NCI-H2171 treated with DMSO at 0.1 percent for 48 hours (cell line): ENCODE results near the gene TRAPPC12.

ENCODE experiments used
- DNase-seq: peaks from one replicate; lab custom pipeline; 2025; lab: John Stamatoyannopoulos, UW

The TRAPPC12 gene

GRCh38 chr2:3456125-3456524 is 76.6 kb downstream of the TRAPPC12 start:
- DNase-seq: no peak

GRCh38 chr2:3457524-3458395 is 78.3 kb downstream of the TRAPPC12 start:
- no peak for DNase-seq

DNA sequence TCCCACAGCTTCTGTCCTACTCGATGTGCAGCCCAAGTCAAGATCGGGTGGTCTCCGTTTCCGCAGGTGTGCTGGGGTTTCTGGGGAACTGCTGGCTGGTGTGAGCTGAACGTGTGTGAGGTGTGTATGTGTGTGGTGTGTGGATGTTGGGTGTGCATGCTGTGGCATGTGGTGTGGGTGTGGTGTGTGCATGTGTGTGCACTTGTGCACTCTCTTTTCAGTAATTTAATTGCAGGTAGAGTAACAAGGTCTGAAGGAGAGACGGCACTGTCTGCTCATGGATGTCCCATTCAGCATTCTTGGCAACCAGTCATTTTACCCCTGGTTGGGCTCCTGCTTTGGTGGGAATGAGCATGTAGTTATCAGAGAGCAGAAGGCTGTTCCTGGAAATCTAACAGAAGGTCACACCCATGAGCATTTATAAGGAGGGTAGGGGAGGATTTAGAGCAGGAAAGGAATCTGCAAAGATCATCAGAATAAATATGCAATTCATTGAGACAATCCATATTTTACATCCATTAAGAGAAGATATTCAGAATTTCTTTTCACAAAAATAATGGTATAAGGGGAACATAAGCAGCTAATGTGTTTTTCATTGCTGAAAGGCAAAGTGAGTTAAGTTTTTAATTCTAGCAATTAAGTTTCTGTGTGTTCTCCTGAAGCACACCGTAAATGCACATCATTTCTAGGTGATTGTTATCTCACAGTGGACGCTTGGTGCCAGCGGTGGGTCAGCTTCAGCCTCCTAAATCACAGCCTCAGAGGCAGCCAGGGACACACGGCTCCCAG is 79.1 kb downstream of the TRAPPC12 start:
- DNase-seq: no peak

DNA sequence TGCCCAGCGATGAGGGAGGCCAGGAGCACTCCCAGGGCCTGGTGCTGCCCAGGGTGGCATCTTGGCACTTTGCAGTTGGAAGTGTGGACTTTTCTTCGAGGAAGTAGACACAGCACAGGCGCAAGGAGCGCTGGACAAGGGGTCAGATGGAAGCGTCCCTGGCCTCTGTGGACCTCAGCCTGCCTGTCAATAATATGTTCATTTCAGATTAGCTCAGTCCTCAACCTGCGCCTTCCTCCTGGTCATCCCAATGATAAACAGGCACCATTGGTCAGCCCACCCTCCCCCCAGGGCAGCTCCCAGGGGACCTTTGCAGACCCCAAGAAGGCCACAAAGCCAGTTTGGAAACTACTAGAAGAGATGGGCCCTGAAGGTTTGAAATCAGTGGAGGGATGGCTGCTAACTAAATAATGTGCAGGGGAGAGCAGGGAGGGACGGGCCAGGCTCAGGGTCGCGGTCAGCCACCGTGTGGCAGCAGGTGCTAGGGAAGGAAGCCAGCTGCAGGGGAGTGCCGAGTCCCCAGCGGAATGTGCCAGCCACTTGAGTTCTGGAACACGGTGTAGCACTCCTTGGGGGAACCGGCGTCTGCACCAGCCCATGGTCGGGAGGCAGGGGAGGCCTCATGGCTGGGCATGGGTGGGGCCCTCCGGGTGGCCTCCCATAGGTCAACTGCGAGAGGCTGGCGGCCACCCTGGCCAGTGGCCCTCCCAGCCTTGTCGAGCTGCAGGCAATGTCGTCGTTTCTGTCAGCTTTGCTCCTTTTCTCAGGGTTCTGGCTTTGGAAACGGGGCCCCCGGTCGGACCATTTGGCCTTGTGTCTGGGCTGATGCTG is 79.9 kb downstream of the TRAPPC12 start:
- no peak for DNase-seq

DNA sequence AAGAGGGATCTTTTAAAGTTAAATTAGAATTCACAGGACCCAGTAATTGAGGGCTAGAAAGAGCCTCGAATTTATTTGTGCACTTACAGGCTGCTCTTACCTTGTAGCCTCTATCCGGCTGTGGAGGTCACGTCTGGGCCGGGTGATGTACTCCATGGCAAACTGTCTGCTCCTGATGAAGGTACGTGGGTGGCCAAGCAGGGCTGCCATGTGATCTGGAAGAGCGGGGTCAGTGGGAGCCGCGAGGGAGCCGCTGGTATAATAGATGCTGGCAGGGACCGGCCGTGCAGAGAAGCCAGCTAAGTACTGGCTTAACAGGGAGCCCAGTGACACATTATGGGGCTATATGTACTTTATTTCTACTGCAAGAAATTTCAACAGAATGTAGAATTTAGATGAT is 80.7 kb downstream of the TRAPPC12 start:
- no peak for DNase-seq

- no peak for DNase-seq
These were observed 81.6 kb downstream of the TRAPPC12 start for GRCh38 chr2:3460831-3461800.

DNA sequence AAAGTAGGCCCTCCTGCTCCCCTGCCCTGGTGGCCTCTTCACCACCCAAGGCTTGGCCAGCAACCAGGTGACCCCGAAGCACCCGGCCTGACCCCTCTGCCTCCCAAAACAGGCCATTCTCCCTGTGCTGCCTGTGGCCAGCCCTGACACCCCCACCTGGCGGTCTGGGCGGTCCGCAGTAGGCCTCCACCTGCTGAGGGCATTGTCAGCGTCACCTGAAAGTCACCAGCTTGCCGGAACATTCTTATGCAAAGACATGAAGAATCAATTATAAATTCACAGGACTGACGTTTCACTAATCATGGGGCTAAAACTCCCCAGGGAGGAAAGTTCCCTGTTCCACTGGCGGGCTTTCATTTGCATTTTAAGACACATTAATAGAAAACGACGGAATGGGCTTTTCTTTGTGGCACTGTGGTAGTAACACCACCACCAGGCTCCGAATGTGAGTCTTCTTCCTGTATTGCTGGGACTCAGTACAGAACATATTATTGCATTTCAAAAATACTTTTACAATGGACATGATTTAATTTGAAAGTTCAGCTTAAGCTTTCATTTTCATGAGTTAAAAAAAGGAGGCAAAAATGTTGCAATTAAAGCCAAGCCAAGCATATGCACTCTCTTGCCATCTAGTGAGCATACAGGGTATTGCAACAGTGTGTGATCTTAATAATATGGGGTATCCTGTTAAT is 82.5 kb downstream of the TRAPPC12 start:
- peak; percentile 80 for DNase-seq

GRCh38 chr2:3462493-3463104 is 83.1 kb downstream of the TRAPPC12 start:
- DNase-seq: no peak

DNA sequence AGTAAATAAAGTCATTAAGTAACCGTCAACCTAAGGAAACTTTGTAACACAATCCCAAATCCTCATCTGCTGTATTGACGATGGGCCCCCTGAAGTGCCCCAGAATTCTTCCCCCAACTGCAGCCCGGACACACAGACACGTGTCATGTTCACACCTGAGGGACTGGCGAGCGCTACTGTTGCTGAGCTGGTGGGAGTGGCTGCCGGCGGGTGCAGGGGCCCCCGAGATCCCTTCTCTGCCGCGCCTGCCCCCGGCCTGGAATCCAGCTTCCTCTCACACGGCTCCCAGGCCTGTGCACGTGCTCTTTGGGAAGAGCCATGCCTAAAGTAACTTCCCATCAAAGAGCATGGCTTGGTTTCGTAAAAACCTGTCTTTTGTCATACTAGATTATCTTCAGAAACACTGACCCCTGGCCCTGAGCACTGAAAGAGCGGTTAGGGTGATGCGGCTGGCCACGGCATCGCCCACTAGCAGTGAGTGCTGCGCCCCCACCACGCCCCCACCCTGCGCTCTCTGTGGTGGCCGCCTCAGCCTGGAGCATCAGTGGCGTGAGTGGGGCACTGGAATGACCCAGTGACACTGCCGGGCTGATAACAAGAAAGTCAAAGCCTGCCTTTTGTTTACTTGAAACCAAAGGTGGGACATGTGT is 83.8 kb downstream of the TRAPPC12 start:
- DNase-seq: no peak

DNA sequence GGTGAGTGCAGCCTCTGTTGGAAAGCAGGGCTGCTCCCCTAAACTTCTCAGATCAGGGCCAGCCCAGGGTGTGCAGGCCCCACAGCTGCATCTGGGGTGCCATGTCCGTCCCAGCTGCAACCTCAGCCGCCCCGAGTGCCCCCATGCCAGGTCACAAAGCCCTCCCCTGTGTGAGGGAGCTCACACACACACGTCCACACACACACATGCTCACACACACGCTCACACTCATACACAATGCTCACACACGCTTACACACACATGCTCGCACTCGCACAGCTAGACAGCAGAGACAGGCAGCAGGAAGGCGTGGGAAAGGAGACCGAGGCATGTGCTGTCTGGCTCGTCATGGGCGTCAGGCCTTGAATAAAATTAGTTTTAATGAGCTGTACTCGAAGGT is 84.5 kb downstream of the TRAPPC12 start:
- DNase-seq: no peak

DNA sequence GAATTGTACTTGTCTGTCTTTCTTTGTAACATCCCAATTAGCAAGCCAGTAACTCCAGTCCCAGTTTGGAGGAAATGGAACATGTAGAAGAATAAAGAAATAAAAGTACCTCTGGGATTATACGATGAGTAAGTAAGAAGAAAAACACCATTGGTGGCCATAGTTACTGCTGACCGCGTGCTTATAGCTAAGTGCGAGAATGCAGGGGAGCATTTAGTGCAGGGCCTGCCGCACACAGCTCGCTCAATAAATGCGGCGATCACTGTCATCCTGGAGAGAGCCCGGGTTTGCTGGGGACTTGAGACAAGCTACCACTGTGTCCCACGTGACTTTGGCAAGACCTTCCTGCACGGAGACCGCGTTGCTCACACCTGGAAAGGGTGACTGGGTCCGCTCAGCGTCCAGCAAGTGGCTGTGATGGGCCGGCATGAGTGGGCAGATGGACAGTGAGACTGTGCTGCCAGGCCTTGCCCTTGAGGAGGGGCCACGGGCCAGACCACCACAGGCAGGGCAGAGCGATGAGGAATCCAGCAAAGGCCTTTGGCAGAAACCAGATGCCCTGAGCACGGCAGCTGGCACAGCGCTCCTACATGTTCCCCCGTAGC is 85.0 kb downstream of the TRAPPC12 start:
- DNase-seq: no peak

DNA sequence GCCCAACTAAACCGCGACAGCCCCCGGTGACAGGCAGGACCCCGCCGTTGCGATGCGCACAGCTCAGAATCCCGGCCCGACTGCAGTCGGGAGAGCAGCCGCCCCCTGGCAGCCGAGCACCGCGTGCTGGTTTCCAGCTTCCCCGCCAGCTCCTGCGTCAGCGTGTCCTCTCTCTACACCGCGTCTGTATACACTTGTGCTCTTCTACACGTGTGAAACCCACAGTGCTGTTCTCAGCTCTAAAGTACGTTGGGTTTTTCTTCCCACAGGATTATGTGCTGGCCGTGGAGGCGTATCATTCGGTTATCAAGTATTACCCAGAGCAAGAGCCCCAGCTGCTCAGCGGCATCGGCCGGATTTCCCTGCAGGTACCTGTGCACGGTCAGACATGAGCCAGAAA is 85.8 kb downstream of the TRAPPC12 start:
- no peak for DNase-seq

DNA sequence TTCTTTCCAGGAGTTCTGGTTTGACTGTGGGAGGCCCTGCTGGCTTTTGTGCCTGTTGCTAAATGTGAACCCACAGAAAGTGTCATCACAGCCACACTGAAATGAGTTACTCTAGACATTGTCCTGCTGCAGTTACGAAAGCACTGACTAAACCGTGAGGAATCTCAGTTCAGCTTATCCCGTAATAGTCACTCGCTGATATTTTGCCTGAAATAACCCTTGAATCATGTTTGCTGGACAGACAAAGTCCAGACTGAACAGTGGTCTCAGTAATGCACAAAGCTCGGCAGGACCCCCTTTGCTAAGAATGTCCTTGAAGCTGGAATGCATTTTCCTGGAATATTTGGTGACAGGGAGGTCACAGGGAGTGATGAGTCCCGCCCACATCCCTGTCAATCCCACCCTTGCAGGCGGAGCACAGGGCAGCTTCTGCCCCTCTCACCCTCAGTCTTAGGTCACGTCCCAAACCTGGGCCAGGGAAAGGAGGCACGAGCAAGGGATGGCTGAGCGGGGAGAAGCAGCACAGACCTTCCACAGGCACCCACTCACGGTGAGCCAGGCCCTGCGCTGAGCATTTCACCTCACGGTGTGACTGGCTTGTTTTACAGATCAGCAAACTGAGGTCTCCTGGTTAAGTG is 86.5 kb downstream of the TRAPPC12 start:
- DNase-seq: no peak

DNA sequence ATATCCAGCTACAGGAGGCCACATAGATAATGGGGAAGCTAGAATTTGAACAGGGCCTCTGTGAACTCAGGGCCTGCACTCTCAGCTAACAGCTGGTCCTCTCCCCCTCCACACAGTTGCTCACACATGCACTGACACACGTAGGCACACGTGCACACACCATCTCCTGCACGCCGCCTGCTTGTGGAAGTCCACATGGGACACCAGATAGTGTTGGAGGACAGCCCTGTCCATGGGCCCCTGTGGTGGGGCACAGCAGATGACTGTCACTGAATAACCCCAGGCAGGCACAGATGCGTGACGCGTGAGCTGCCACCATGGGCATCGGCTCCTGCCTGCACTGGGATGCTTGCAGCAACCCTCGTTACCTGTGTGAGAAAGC is 87.0 kb downstream of the TRAPPC12 start:
- no peak for DNase-seq

- no peak for DNase-seq
These were observed 87.5 kb downstream of the TRAPPC12 start for GRCh38 chr2:3466966-3467365.

- no peak for DNase-seq
These were observed 88.2 kb downstream of the TRAPPC12 start for GRCh38 chr2:3467654-3468053.

DNA sequence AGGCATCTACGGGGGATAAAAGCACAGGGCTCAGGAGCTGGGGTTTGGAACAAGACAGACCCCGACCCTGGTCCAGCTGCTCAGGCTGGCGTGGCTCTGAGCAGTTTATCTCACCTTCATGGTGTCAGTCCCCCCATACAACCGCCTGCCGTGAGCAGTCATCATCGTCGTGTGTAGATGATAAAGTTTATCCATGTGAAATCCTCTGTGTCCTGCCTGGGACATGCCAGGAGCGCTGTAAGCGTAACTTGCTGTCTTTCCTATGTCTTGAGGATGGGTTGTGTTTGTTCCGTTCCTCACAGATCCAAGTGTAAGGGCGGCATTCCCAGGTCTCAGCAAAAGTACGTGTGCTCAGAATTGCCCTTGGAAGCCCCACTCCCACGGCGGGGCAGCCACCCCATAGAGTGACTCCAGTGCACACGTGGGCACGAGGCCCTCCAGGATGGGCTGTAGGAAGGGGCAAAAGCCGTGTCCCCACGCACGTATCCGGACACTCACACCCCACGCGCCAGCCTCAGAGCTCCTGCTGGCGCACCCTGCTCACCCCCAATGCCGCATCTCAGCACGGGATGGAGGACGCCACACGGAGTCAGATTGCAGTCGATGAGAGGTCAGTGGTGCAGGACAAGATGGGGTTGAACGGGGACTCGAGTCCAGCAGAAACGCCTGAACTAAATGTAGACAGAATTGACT is 88.9 kb downstream of the TRAPPC12 start:
- DNase-seq: no peak

GRCh38 chr2:3469486-3469885 is 90.0 kb downstream of the TRAPPC12 start:
- no peak for DNase-seq
